Heart left ventricle (tissue), 16 donors: ENCODE results near the gene TM4SF1. TPM values are rescaled to one million over a fixed set of nuclear protein-coding genes. Genes with fewer than 3 reads are reported as not detected.
A peak's percentile ranks its signal among the peaks of the same experiment; 100 is the strongest.

Experiments
- ATAC-seq, 4 donors: fragments of 200-7000 bp; cut with Tn5 transposase; one replicate each; pipeline ENCODE4 v1.9.1; 2020 to 2022; ENCODE audit warnings: moderate library complexity in 4 of 4, mild to moderate bottlenecking in 3 of 4, moderate number of reproducible peaks in 1 of 4
- DNase-seq, 5 donors: peaks; one replicate each; pipeline ENCODE4 v3.0.0-alpha.2; 2020
- H3K27ac ChIP-seq, 12 donors: fragments of 200-600 bp; sonication (generic) in 4 of 12; one replicate each; pipeline versions ENCODE4 v1.5.0 to v1.8.0; 2016 to 2022; ENCODE audit warnings: mild to moderate bottlenecking in 2 of 12
- H3K27me3 ChIP-seq, 9 donors: fragments of 200-600 bp; sonication (generic) in 2 of 9; one replicate each; pipeline versions ENCODE4 v1.5.1 to v1.8.0; 2016 to 2022; ENCODE audit warnings: mild to moderate bottlenecking in 3 of 9
- H3K36me3 ChIP-seq, 9 donors: fragments of 200-600 bp; sonication (generic) in 2 of 9; one replicate each; pipeline versions ENCODE4 v1.5.0 to v1.8.0; 2018 to 2022; ENCODE audit warnings: mild to moderate bottlenecking in 2 of 9
- H3K4me1 ChIP-seq, 12 donors: fragments of 200-600 bp; sonication (generic) in 4 of 12; one replicate each; pipeline versions ENCODE4 v1.5.0 to v1.8.0; 2016 to 2022; ENCODE audit warnings: mild to moderate bottlenecking in 3 of 12
- H3K4me3 ChIP-seq, 12 donors: fragments of 200-600 bp; sonication (generic) in 4 of 12; one replicate each; pipeline versions ENCODE4 v1.5.0 to v1.8.0; 2017 to 2022; ENCODE audit warnings: mild to moderate bottlenecking in 9 of 12, moderate library complexity in 4 of 12
- H3K9me3 ChIP-seq, 12 donors: fragments of 200-600 bp; sonication (generic) in 4 of 12; one replicate each; pipeline versions ENCODE4 v1.5.0 to v1.8.0; 2016 to 2022; ENCODE audit warnings: mild to moderate bottlenecking in 1 of 12
- CTCF ChIP-seq, 12 donors: fragments of 200-600 bp; sonication (generic) in 4 of 12; IDR thresholded peaks; one replicate each; pipeline versions ENCODE4 v1.5.0 to v1.8.0; 2018 to 2022; ENCODE audit warnings: antibody characterized with exemption in 12 of 12, mild to moderate bottlenecking in 5 of 12
- POLR2A ChIP-seq, 2 donors: fragments of 450-650 bp; IDR thresholded peaks; one replicate each; pipeline ENCODE4 v1.6.1; 2017; ENCODE audit warnings: antibody characterized with exemption in 2 of 2, mild to moderate bottlenecking in 2 of 2, moderate library complexity in 2 of 2
- WGBS, 4 donors: extraction: QIAGEN DNeasy Blood & Tissue Kit in 2 of 4; methylation state at CpG; one replicate each; pipeline versions ENCODE4 v1.1.5 to v1.1.7; 2013 to 2018; 5-methylcytosine and 5-hydroxymethylcytosine counted together
- intact Hi-C, 10 donors: fragments of 100-400 bp; cut with DNase I; formaldehyde crosslinking; loops; one replicate each; pipeline versions ENCODE4 v1.11.1 to v1.14.2; 2022
- polyA plus RNA-seq, 2 donors: library from polyadenylated mRNA; stranded (reverse); fragments of 200-250 nt; gene quantifications; one replicate each; pipeline ENCODE4 v1.2.3, GENCODE V29; 2013
- total RNA-seq, 9 donors: library from RNA; depleted of rRNA in 2 of 9; stranded (reverse); fragments of >200 nt in 2 of 9; fragmentation: NEBNext Ultra II Directional in 3 of 9; extraction: Animal tissue kit (Norgen Biotek cat#: 25700) in 3 of 9; gene quantifications; one replicate each; pipeline versions ENCODE4 v1.1.0 to v1.2.4, GENCODE V29; 2016 to 2023
- donor health status: ischemic (EF 13 %, LVEDD 7.1; RV severe dilation, severe dysfunction).
- donor health status: healthy with polysubstance abuse.
- donor health status: DM: no; HTN: yes; CAD: no.
- donor health status: DM: no; HTN: no; CAD: no.
- donor health status: ischemic (EF 25% LVEDD 6.9; RV normal size, moderate dysfunction).
- donor health status: ischemic (EF 25% LVEDD 5.7; RV mildly dilated, moderate dysfunction).
- donor health status: healthy.
- donor health status: DM: yes; HTN: yes; CAD: no.
- donor health status: ischemic (EF 35%, LVEDD 5.7; RV mildly dilated, moderate dysfunction).
- donor health status: nonischemic (EF 11% LVEDD 7.7; RV severe dilation, severe dysfunction).
- donor health status: DM: yes; HTN: yes; CAD: no.
- donor health status: PGD.
- donor health status: ischemic (EF 29% LVEDD 5.4; RV normal size, mild dysfunction).
- donor health status: nonischemic (EF 23%, LVEDD 6.1; RV moderate dilation, normal function).

Gene TM4SF1
- total and polyA plus RNA-seq, 11 donors, result 61.6 to 224 (median 111) TPM

GRCh38 chr3:149374391-149374790, 3.1 kb downstream of the TM4SF1 start:
- WGBS, 4 donors, result 45 to 58% (median 56%) methylated on average over 1 of the region's 1 CpG
- intact Hi-C loops, result no loop called here
- peak overlapping the region in 10 of 12 donors; percentile 41 to 90 (median 84) for H3K27ac ChIP-seq
- no peaks in the 10 kb centered on the region for H3K9me3 ChIP-seq
- no peak for ATAC-seq
- H3K4me1 ChIP-seq, result peaks cover 0 to 71% (median 31%) of the 10 kb centered on the region in 12 donors
- H3K36me3 ChIP-seq, result peaks cover 0 to 61% (median 35%) of the 10 kb centered on the region in 9 donors
- H3K27me3 ChIP-seq, result no peaks in the 10 kb centered on the region
- no peak for DNase-seq
- TF ChIP-seq CTCF (IDR thresholded peaks at IDR 0.05) (no peak), POLR2A (IDR thresholded peaks at IDR 0.05) (no peak)
- H3K4me3 ChIP-seq, result peak overlapping the region in 10 of 12 donors; percentile 40 to 73 (median 62)

GRCh38 chr3:149373235-149374125, 4.0 kb downstream of the TM4SF1 start:
- ATAC-seq (no peak), DNase-seq (no peak)
- intact Hi-C loops, result no loop called here
- no peaks in the 10 kb centered on the region for H3K27me3 ChIP-seq
- no peak for TF ChIP-seq CTCF (IDR thresholded peaks at IDR 0.05)
- no peak for TF ChIP-seq POLR2A (IDR thresholded peaks at IDR 0.05)
- H3K36me3 ChIP-seq, result peaks cover 0 to 70% (median 35%) of the 10 kb centered on the region in 9 donors
- 39 to 60% (median 52%) methylated on average over 2 of the region's 2 CpGs for WGBS, 4 donors
- H3K4me3 ChIP-seq, result peak overlapping the region in 10 of 12 donors; percentile 9 to 73 (median 62)
- peaks cover 0 to 68% (median 24%) of the 10 kb centered on the region in 12 donors for H3K4me1 ChIP-seq
- no peaks in the 10 kb centered on the region for H3K9me3 ChIP-seq
- H3K27ac ChIP-seq, result peak overlapping the region; percentile 11 to 90 (median 80)

DNA sequence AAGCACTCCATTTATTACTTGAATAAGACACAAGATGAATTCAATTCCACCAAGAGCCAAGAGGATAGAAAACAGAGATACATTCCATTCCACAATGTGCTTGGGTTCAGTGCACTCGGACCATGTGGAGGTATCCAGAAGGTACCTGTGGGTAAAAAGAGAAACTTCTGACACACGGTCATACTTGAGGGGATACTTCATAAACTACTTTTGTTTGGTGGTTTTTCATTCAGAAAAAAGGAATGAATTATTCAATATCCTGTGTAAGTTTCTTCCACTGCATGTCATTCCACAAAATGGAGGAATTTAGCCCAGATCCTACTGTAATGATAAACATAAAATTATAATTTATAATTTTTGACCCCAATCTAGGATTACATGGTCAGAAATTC, 5.7 kb downstream of the TM4SF1 start:
- peaks cover 0 to 68% (median 18%) of the 10 kb centered on the region in 12 donors for H3K4me1 ChIP-seq
- peak overlapping the region in 11 of 12 donors; percentile 4 to 90 (median 66) for H3K27ac ChIP-seq
- no peak for DNase-seq
- intact Hi-C loops, result no loop called here
- peak overlapping the region in 8 of 12 donors; percentile 16 to 73 (median 62) for H3K4me3 ChIP-seq
- ATAC-seq, result no peak
- TF ChIP-seq CTCF (IDR thresholded peaks at IDR 0.05), result no peak
- no peak for TF ChIP-seq POLR2A (IDR thresholded peaks at IDR 0.05)
- H3K9me3 ChIP-seq, result no peaks in the 10 kb centered on the region
- WGBS, 4 donors, result 64 to 68% (median 65%) methylated on average over 2 of the region's 2 CpGs
- H3K36me3 ChIP-seq, result peaks cover 0 to 72% (median 35%) of the 10 kb centered on the region in 9 donors
- H3K27me3 ChIP-seq, result no peaks in the 10 kb centered on the region

DNA sequence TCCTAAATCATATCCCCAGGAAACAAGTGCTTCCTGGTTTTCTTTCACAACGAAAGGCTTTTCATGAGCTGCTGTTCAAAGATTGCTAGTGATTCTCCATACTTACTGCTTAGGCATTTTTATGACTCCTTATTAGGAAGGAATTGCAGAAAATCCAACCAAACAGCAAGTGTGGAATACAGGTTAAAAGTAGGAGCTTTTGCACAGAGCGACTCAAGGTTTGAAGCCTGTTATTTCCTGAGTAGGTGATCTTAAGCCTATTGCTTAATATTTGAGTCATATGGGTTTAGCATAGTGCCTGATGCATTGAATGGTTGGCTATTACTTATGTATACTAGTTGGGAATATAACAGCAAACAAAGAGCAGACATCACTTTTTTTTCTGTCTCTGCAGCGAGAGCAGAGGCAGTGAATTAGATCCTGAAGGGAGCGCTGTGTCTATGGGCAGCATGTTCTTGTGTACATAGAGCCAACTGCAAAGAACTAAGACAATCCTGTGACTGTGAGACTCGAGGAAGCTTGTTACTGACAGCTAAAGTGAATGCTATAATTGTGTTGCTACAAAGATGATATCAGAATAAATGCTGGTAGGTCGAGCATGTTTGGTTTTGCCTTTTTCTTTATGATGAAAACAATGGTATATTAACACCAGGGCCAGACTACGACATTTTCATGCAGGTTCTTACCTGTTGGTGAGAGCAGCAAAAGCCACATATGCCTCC, 6.3 kb downstream of the TM4SF1 start:
- intact Hi-C loops, result no loop called here
- TF ChIP-seq POLR2A (IDR thresholded peaks at IDR 0.05) (no peak), CTCF (IDR thresholded peaks at IDR 0.05) (no peak)
- H3K4me1 ChIP-seq, result peaks cover 0 to 68% (median 18%) of the 10 kb centered on the region in 12 donors
- peaks cover 0 to 72% (median 35%) of the 10 kb centered on the region in 9 donors for H3K36me3 ChIP-seq
- ATAC-seq, result peak in 3 of 4 donors; percentile 6 to 38 (median 20)
- WGBS, 4 donors, result 51 to 61% (median 56%) methylated on average over 7 of the region's 7 CpGs
- no peak for DNase-seq
- no peaks in the 10 kb centered on the region for H3K9me3 ChIP-seq
- peak overlapping the region in 11 of 12 donors; percentile 11 to 90 (median 66) for H3K27ac ChIP-seq
- H3K4me3 ChIP-seq, result peak overlapping the region in 9 of 12 donors; percentile 2 to 73 (median 59)
- H3K27me3 ChIP-seq, result no peaks in the 10 kb centered on the region
